ENCODE results near the gene EXD3.
"Not testable (repeated sequence)": the region's sequence is repeated elsewhere in the genome, so short reads cannot be mapped to it uniquely, and the experiment has no call there.

Gene EXD3

GRCh38 chr9:137387891-137388560, 34.9 kb downstream of the EXD3 start:
- no peak overlapping the region for H3K27ac ChIP-seq
- H3K36me3 ChIP-seq = no peaks in the 10 kb centered on the region
- no peak for TF ChIP-seq CTCF (IDR thresholded peaks at IDR 0.05; ENCODE audit: low read depth, low read length)
- H3K9me3 ChIP-seq (ENCODE audit: severe bottlenecking) = no peaks in the 10 kb centered on the region
- no peak for DNase-seq
- no peak overlapping the region for H3K4me3 ChIP-seq (ENCODE audit: low read depth, low read length)
- H3K27me3 ChIP-seq (ENCODE audit: insufficient read depth, low read depth, severe bottlenecking) = no peaks in the 10 kb centered on the region

- Histone ChIP-seq H3K9me3 (ENCODE audit: severe bottlenecking) (no peaks in the 10 kb centered on the region), H3K27me3 (ENCODE audit: insufficient read depth, low read depth, severe bottlenecking) (no peaks in the 10 kb centered on the region), H3K27ac (no peak overlapping the region), H3K36me3 (no peaks in the 10 kb centered on the region), H3K4me3 (ENCODE audit: low read depth, low read length) (no peak overlapping the region)
- no peak for DNase-seq
- no peak for TF ChIP-seq CTCF (IDR thresholded peaks at IDR 0.05; ENCODE audit: low read depth, low read length)
These were observed 35.7 kb downstream of the EXD3 start for GRCh38 chr9:137387114-137387890.

DNA sequence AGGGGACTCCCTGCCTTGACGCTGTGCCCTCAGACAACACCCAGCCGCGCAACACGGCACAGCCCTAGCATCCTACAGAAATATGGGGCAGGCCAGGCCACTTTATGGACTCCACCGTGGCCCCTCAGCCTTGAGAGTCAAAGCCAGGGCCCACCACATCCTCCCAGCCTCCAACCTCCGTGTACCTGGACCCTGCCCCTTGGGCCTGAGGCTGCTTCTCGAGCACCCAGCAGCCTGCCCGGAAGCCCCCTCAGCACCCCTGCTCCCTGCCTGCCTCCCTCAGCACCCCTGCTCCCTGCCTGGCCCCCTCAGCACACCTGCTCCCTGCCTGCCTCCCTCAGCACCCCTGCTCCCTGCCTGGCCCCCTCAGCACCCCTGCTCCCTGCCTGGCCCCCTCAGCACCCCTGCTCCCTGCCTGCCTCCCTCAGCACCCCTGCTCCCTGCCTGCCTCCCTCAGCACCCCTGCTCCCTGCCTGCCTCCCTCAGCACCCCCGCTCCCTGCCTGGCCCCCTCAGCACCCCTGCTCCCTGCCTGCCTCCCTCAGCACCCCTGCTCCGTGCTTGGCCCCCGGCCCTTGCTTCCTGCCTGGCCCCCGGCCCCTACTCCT, 36.4 kb downstream of the EXD3 start:
- not testable (repeated sequence) for H3K36me3 ChIP-seq; H3K27me3 ChIP-seq (ENCODE audit: insufficient read depth, low read depth, severe bottlenecking); H3K27ac ChIP-seq; DNase-seq; H3K4me3 ChIP-seq (ENCODE audit: low read depth, low read length); H3K9me3 ChIP-seq (ENCODE audit: severe bottlenecking)

- H3K27me3 ChIP-seq (ENCODE audit: insufficient read depth, low read depth, severe bottlenecking) = no peaks in the 10 kb centered on the region
- TF ChIP-seq CTCF (IDR thresholded peaks at IDR 0.05; ENCODE audit: low read depth, low read length) = no peak
These were observed 37.8 kb downstream of the EXD3 start for GRCh38 chr9:137385061-137385655.

GRCh38 chr9:137383784-137384756, 38.9 kb downstream of the EXD3 start:
- no peak overlapping the region for H3K27ac ChIP-seq
- DNase-seq = peak; percentile 5
- no peaks in the 10 kb centered on the region for H3K27me3 ChIP-seq (ENCODE audit: insufficient read depth, low read depth, severe bottlenecking)
- no peak overlapping the region for H3K4me3 ChIP-seq (ENCODE audit: low read depth, low read length)
- no peaks in the 10 kb centered on the region for H3K36me3 ChIP-seq
- no peaks in the 10 kb centered on the region for H3K9me3 ChIP-seq (ENCODE audit: severe bottlenecking)
- TF ChIP-seq CTCF (IDR thresholded peaks at IDR 0.05; ENCODE audit: low read depth, low read length) = no peak

More at GRCh38 chr9:137385061-137385655, 37.8 kb downstream of the EXD3 start:
- no peak for DNase-seq
- Histone ChIP-seq H3K4me3 (ENCODE audit: low read depth, low read length) (no peak overlapping the region), H3K27ac (no peak overlapping the region), H3K36me3 (no peaks in the 10 kb centered on the region), H3K9me3 (ENCODE audit: severe bottlenecking) (no peaks in the 10 kb centered on the region)

Measured in WERI-Rb-1 (cell line).